Activated T-cell treated with anti-CD3 and anti-CD28 coated beads for 1 hour (primary cell): Measurements from ENCODE around the gene TMOD1.

ENCODE experiments used
- DNase-seq: peaks from one replicate; pipeline ENCODE4 v3.0.0-alpha.2; 2020; ENCODE audit warnings: low read depth

Gene TMOD1

GRCh38 chr9:97547098-97547829 lies 45.8 kb downstream of the TMOD1 start:
- DNase-seq, result no peak

- no peak for DNase-seq
Measured at GRCh38 chr9:97548379-97548778, 46.9 kb downstream of the TMOD1 start.

DNA sequence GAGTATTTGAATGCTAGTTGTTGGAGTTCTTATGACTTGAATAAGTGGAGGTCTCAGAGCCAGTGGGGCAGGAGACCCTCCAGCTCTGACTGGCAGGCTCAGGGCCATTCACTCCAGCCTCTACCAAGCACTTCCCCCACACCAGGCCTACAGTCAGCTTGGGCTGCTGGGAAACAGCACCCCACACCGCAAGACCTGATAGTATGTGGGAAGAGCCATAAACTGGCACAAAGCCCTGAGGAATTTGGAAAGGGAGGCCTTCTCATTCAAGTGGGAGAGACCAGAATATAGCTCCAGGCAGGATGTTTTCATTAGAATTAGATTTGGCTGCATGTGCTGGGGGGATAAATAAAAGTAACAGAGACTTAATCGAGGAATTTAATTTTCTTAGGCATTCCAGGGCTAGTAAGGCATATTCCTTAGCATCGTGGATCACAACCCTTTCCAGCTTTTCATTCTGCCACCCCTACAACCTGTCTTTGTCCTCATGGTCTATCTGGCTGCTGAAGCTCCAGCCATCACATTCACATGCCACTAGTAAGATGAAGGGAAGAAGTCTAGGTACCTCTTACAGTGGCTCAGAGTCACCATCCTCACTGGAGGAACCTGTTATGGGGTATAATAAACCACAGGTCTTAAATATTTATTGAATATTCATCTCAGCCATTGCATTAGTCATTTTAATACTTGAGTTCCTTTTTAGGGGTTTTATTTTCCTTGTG lies 47.5 kb downstream of the TMOD1 start:
- DNase-seq, result no peak

DNA sequence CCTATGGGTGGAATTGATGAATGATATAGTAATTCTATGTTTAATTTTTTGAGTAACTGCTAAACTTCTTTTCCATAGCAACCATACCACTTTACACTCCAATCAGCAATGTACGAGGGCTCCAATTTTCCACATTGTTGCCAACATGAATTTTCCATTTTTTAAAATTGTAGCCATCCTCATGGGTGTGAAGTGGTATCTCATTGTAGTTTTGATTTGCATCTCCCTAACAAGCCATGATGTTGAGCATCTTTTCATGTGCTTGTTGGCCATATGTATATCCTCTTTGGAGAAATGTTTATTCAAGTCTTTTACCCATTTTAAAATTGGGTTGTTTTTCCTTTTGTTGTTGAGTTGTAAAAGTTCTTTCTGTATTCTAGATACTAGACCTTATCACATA lies 48.9 kb downstream of the TMOD1 start:
- no peak for DNase-seq

- no peak for DNase-seq
Measured at GRCh38 chr9:97551308-97551707, 49.8 kb downstream of the TMOD1 start.

GRCh38 chr9:97553141-97553540 lies 51.7 kb downstream of the TMOD1 start:
- no peak for DNase-seq

- no peak for DNase-seq
Measured at GRCh38 chr9:97553841-97554240, 52.4 kb downstream of the TMOD1 start.

DNA sequence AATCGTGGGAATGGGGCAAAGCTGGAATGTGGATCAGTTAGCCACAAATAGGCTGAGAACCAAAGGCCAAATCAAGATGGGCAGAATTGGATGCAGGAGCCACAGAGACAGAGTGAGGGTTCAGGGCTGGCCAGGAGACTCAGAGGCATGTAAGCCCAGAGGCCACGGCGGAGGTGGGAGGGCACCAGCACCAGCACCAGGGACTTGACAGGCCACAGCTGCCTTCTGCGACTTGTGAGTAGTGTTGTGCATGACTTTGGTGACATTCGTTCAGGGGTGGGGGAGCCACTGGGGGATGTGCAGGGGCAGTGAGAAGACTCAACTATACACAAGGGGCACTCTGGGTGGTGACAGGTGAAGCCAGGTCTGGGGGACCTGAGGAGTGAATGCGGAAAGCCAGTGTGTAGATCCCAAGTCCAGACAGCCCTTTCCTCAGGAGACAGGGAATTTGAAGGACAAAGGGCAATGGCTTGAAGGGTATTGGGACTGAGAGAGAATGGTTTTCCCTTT lies 53.2 kb downstream of the TMOD1 start:
- no peak for DNase-seq

DNA sequence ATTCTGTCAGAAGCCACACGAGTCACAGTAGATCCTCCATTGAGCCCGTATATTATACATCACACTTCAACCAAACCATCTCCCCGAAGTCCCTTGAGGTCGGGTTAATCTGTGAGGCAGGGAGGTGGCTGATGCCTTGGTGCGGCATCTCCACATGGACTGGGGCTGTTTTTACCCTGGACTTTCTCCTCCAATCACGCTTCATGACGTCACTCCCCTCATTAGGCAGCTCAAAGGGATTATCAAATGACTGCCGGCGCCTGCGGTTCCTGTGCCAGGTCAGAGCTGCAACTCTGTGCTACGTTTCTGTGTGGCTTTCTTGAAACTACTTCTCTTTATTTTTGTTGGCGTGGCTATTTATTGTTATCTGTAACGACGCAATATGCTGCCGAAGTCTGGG lies 53.7 kb downstream of the TMOD1 start:
- DNase-seq, result no peak

GRCh38 chr9:97556036-97556720 lies 54.7 kb downstream of the TMOD1 start:
- DNase-seq, result no peak

GRCh38 chr9:97556721-97557605 lies 55.5 kb downstream of the TMOD1 start:
- no peak for DNase-seq

- DNase-seq, result no peak
Measured at GRCh38 chr9:97557606-97558095, 56.2 kb downstream of the TMOD1 start.

DNA sequence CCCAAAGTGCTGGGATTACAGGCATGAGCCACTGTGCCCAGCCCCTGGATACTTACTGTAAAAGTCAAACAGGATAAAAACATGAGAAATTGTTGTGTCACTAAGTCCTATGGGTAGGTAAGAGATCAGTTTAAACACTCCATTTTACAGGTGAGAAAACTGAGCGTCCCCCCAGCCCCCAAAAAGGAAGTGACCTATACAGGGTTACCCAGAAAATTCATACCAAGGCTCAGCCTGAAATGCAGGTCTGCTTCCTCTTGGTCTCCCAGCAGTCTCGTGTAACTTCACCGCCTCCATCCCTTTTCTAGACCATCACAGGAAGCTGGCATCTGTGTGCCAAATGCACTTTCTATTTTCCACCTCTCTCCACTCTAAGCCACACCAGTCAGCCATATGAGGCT lies 57.2 kb downstream of the TMOD1 start:
- no peak for DNase-seq

DNA sequence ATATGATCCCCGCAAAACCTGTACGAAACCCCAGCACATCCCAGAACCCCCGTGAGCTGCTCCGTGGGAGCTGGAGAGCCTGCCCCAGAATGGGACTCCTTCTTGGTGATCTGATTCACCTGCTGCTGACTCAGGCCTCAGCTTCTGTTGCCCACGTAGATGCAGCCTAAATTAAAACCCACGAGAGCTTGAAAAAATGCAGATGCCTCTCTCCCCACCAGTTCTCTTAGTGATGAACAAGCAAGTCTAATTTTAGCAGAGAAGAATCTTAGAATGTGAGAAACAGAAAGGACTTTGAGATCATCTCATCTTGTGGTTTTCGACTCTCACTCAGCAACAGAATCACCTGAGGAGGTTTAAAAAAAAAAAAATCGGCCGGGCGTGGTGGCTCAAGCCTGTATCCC lies 57.6 kb downstream of the TMOD1 start:
- no peak for DNase-seq

- DNase-seq, result no peak
Measured at GRCh38 chr9:97560154-97560553, 58.7 kb downstream of the TMOD1 start.

DNA sequence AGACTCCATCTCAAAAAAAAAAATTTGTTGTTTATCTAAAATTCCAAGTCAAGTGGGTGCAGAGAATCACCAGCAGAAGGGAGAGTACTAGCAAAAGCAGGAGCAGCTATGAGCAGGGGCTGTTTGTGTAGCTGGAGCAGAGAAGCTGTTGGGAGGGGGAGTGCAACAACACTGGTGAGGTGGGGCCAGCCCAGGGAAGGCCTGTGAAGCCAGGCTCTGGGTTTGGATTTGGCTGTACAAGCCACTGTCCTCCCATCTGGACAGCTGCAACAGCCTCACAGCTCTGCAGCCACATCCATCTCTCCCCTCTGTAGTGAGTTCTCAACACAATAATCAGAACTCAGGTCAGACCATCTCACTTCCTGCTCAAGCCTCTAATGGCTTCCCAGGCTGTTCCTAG lies 59.4 kb downstream of the TMOD1 start:
- DNase-seq, result no peak

GRCh38 chr9:97561501-97561900 lies 60.0 kb downstream of the TMOD1 start:
- DNase-seq, result no peak

GRCh38 chr9:97562542-97562941 lies 61.1 kb downstream of the TMOD1 start:
- no peak for DNase-seq

DNA sequence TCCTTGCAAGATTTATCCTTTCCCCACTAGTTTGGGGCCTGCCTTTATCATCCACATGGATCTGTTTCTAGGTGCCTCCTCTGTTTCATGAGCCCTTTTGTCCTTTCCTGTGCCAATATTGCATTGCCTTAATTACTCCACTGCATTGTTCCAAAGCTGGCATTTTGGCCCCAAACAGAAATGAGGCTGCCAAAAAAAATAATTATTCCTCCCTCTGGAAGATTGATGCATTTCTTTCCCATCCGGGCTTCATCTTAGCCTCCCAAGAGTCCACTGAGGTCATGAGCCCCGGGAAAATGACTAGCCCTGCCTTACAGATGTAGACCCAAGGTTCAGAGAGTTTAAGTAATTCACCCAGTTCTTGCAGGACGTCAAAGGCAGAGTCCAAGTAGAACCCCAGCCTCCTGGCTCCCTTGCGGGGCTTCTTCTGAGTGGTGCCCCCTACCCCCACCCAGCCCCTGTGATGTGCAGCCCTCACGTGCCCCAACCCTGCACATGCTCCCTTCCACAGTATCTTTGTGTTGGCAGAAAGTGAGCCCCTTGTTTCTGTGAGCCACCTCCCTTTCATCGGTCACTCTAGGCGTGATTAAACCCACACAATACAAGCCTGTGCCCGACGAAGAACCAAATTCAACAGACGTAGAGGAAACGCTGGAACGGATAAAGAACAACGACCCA lies 62.1 kb downstream of the TMOD1 start:
- no peak for DNase-seq

DNA sequence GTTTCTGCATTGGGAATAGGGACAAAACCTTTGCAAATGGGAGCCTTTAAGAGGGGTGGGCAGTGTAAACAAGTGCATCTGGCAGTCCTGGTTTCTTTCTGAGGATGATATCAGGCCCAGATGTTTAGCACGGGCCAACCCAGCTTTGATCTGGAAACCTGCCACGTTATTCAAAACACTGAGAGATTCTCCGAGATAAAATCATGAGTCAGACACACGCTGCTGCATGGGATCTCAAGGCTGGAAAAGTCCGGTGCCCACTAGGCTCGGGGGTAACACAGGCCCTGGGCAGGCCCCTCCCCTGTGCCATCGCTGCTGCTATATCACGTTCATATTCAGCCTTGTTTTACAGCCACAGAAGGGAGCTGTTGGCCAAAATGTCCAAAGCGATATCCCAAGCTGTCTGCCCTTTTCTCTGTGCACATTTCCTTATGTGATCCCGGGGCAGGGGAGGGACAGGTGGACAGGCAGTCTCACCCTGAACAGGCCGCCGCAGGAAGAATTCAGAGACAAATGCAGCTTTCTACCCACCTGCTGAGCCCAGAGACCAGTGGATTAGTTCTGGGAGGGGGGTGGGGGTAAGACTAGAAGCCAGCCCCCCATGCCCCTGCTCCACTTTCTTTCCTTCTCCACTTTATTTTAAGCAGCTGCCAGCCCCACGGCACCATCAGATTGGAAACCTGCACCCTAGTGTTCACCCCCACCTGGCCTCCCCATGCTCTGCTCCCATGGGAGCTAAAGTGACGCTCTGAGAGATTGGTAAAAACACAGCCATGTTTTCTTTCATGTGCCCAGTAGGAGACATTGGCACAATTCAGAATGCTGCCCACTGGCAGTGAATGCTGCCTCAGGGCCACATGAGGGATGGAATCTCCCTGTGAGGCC lies 63.1 kb downstream of the TMOD1 start:
- DNase-seq, result no peak
